ENCODE results near the gene ESRRA. TPM values are rescaled to one million over a fixed set of nuclear protein-coding genes. Genes with fewer than 3 reads are reported as not detected.
A peak's percentile ranks its signal among the peaks of the same experiment; 100 is the strongest.

ESRRA gene
- total and polyA plus RNA-seq, 4 donors = 8.3 to 28.0 (median 21.5) TPM

DNA sequence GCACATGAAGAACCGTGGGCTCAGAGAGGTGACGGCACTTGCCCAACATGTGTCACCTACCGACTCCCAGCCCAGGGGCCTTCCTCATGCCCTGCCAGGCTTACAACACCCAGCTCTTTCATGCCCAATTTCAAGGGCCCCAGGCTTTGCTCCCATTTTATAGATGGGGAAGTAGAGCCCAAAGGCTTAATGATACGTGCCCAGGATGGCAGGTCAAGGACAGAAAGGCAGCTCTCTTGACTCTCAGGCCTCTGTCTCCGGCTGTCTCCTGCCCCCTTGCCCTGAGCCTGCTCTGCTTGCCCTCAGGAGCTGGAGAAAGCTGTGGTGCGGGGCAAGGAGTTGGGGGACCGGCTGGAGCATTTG is 43.7 kb downstream of the ESRRA start:
- Histone ChIP-seq H3K4me3 (ENCODE audit: low read depth, low read length) (no peak overlapping the region), H3K9me3 (ENCODE audit: control insufficient read depth, insufficient read depth, low read length) (no peaks in the 10 kb centered on the region), H3K36me3 (ENCODE audit: control insufficient read depth, insufficient read depth, low read length) (peaks cover 16% of the 10 kb centered on the region), H3K27ac (ENCODE audit: low read depth, low read length) (no peak overlapping the region), H3K4me1 (ENCODE audit: control insufficient read depth, insufficient read depth, low read length) (peaks cover 21% of the 10 kb centered on the region), H3K27me3 (ENCODE audit: control insufficient read depth, insufficient read depth, low read length) (no peaks in the 10 kb centered on the region)
- 82% methylated on average over 7 of the region's 7 CpGs for WGBS (ENCODE audit: insufficient coverage)
- no peak for DNase-seq (ENCODE audit: low read depth in 4 of 6, low spot score in 6 of 6)

DNA sequence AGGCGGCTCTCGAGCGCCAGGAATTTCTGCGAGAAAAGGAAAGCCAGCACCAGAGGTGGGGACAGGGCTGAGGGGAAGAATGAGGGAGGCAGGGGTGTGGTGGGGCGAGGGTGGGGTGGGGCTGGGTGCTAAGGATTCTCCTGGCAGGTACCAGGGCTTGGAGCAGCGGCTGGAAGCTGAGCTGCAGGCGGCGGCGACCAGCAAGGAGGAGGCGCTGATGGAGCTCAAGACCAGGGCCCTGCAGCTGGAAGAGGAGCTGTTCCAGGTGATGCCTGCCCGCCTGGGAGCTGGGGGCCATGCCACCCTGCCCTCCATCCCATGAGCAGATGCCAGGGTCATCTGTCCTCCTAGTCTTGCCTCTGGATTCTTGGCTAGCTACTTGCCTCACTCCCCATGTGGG is 44.1 kb downstream of the ESRRA start:
- Histone ChIP-seq H3K27me3 (ENCODE audit: control insufficient read depth, insufficient read depth, low read length) (no peaks in the 10 kb centered on the region), H3K9me3 (ENCODE audit: control insufficient read depth, insufficient read depth, low read length) (no peaks in the 10 kb centered on the region), H3K4me1 (ENCODE audit: control insufficient read depth, insufficient read depth, low read length) (peaks cover 25% of the 10 kb centered on the region), H3K36me3 (ENCODE audit: control insufficient read depth, insufficient read depth, low read length) (peaks cover 12% of the 10 kb centered on the region), H3K4me3 (ENCODE audit: low read depth, low read length) (no peak overlapping the region), H3K27ac (ENCODE audit: low read depth, low read length) (no peak overlapping the region)
- WGBS (ENCODE audit: insufficient coverage) = 82% methylated on average over 11 of the region's 11 CpGs
- no peak for DNase-seq (ENCODE audit: low read depth in 4 of 6, low spot score in 6 of 6)

DNA sequence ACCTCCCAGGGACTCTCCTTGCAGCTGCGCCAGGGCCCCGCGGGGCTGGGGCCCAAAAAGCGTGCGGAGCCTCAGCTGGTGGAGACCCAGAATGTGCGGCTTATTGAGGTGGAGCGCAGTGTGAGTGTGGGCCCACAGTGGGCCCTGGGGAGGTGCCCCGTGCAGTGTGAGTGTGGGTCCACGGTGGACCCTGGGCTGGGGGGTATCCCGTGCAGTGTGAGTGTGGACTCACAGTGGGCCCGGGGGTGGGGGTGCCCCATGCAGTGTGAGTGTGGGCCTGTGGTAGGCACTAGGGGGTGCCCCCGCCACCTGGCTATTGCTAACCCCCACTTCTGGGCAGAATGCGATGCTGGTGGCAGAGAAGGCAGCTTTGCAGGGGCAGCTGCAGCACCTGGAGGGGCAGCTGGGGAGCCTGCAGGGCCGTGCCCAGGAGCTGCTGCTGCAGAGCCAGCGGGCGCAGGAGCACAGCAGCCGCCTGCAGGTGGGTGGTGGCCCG is 45.9 kb downstream of the ESRRA start:
- Histone ChIP-seq H3K27ac (ENCODE audit: low read depth, low read length) (no peak overlapping the region), H3K36me3 (ENCODE audit: control insufficient read depth, insufficient read depth, low read length) (peaks cover 10% of the 10 kb centered on the region), H3K4me1 (ENCODE audit: control insufficient read depth, insufficient read depth, low read length) (peaks cover 38% of the 10 kb centered on the region), H3K4me3 (ENCODE audit: low read depth, low read length) (no peak overlapping the region), H3K9me3 (ENCODE audit: control insufficient read depth, insufficient read depth, low read length) (no peaks in the 10 kb centered on the region), H3K27me3 (ENCODE audit: control insufficient read depth, insufficient read depth, low read length) (no peaks in the 10 kb centered on the region)
- WGBS (ENCODE audit: insufficient coverage) = 92% methylated on average over 18 of the region's 18 CpGs
- DNase-seq (ENCODE audit: low read depth in 4 of 6, low spot score in 6 of 6) = no peak

DNA sequence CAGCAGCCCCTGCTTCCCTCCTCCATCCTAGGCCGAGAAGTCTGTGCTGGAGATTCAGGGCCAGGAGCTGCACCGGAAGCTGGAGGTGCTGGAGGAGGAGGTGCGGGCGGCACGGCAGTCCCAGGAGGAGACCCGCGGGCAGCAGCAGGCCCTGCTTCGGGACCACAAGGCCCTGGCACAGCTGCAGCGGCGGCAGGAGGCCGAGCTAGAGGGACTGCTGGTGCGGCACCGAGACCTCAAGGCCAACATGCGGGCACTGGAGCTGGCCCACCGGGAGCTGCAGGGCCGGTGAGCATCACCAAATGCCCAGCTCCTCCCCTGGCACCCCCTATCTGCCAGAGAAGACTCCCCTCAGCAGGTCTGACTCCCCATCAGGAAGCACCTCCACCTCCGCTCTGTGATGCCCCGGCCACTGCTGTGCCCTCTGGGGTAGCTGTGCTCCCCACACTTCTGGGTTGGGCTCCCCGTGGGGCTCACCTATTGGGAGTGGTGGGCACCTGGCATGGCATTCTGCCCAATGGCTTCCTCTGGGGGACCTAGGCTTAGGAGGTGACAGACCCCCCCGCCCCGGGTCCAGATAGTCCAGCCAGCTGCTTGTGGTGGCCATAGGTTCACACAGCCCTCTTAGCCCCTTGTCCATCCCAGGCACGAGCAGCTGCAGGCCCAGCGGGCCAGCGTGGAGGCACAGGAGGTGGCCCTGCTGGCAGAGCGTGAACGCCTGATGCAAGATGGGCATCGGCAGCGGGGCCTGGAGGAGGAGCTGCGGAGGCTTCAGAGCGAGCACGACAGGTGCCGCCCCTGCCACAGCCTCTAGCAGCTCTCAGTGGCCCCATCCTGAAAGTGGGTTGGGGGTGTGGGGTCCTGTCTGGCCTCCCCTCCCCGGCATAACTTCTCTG is 47.0 kb downstream of the ESRRA start:
- Histone ChIP-seq H3K9me3 (ENCODE audit: control insufficient read depth, insufficient read depth, low read length) (no peaks in the 10 kb centered on the region), H3K36me3 (ENCODE audit: control insufficient read depth, insufficient read depth, low read length) (peaks cover 10% of the 10 kb centered on the region), H3K4me3 (ENCODE audit: low read depth, low read length) (no peak overlapping the region), H3K27me3 (ENCODE audit: control insufficient read depth, insufficient read depth, low read length) (no peaks in the 10 kb centered on the region), H3K27ac (ENCODE audit: low read depth, low read length) (no peak overlapping the region), H3K4me1 (ENCODE audit: control insufficient read depth, insufficient read depth, low read length) (peaks cover 38% of the 10 kb centered on the region)
- WGBS (ENCODE audit: insufficient coverage) = 86% methylated on average over 32 of the region's 33 CpGs
- no peak for DNase-seq (ENCODE audit: low read depth in 4 of 6, low spot score in 6 of 6)

DNA sequence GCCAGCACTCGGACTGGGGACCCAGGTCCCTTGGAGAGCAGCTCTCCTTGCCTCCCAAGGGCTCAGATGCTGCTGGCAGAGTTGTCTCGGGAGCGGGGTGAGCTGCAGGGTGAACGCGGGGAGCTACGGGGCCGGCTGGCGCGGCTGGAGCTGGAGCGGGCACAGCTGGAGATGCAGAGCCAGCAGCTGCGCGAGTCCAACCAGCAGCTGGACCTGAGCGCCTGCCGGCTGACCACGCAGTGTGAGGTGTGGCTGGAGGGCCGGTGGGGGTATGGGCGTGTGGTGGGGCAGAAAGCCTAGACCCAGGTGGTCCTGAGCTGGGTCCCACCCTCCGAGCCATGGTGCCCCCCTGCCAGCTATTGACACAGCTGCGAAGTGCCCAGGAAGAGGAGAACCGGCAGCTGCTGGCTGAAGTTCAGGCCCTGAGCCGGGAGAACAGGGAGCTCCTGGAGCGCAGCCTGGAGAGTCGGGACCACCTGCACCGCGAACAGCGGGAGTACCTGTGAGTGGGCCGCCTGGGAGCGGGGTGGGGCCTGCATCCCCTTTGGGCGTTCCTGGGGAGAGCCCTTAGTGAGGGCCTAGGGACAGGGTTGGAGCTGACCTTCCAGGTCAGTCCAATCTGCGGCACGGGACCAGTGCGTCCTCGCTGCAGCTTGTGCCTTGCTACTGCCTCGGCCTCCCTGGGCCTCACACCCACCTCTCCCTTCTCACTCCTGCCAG is 47.8 kb downstream of the ESRRA start:
- no peaks in the 10 kb centered on the region for H3K9me3 ChIP-seq (ENCODE audit: control insufficient read depth, insufficient read depth, low read length)
- peaks cover 41% of the 10 kb centered on the region for H3K4me1 ChIP-seq (ENCODE audit: control insufficient read depth, insufficient read depth, low read length)
- no peaks in the 10 kb centered on the region for H3K27me3 ChIP-seq (ENCODE audit: control insufficient read depth, insufficient read depth, low read length)
- no peak for DNase-seq (ENCODE audit: low read depth in 4 of 6, low spot score in 6 of 6)
- 79% methylated on average over 34 of the region's 34 CpGs for WGBS (ENCODE audit: insufficient coverage)
- no peak overlapping the region for H3K4me3 ChIP-seq (ENCODE audit: low read depth, low read length)
- H3K36me3 ChIP-seq (ENCODE audit: control insufficient read depth, insufficient read depth, low read length) = peaks cover 10% of the 10 kb centered on the region
- H3K27ac ChIP-seq (ENCODE audit: low read depth, low read length) = no peak overlapping the region

DNA sequence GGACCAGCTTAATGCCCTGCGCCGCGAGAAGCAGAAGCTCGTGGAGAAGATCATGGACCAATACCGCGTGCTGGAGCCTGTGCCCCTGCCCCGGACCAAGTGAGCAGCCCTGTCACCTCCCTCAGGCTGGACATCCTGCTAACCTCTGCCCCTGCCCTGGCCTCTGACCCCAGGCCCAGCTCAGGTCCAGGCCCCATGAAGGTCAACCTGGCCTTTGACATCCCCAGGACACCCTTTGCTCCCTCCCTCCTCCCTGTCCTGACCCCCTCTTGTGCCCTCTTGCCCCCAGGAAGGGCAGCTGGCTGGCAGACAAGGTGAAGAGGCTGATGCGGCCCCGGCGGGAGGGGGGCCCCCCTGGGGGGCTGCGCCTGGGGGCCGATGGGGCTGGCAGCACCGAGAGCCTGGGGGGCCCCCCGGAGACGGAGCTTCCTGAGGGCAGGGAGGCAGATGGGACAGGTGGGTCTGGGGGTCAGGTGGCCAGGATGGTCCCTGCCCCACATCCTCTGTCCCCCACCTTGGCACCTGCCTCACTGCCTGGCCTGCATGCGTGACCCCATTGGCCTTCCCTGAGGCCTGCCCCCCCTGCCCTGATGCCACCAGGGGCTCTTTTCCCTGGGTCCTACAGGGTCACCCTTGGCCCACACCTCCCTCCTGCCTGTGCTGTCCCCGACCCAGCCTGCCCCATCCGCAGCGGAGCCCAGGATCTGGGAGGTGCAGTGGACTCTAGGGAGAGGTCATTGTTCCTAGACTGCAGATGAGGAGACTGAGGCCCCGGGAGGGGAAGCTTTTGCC is 48.6 kb downstream of the ESRRA start:
- Histone ChIP-seq H3K36me3 (ENCODE audit: control insufficient read depth, insufficient read depth, low read length) (peaks cover 10% of the 10 kb centered on the region), H3K4me1 (ENCODE audit: control insufficient read depth, insufficient read depth, low read length) (peaks cover 44% of the 10 kb centered on the region), H3K9me3 (ENCODE audit: control insufficient read depth, insufficient read depth, low read length) (no peaks in the 10 kb centered on the region), H3K27me3 (ENCODE audit: control insufficient read depth, insufficient read depth, low read length) (no peaks in the 10 kb centered on the region), H3K4me3 (ENCODE audit: low read depth, low read length) (no peak overlapping the region), H3K27ac (ENCODE audit: low read depth, low read length) (no peak overlapping the region)
- 79% methylated on average over 18 of the region's 20 CpGs for WGBS (ENCODE audit: insufficient coverage)
- DNase-seq (ENCODE audit: low read depth in 4 of 6, low spot score in 6 of 6) = no peak

DNA sequence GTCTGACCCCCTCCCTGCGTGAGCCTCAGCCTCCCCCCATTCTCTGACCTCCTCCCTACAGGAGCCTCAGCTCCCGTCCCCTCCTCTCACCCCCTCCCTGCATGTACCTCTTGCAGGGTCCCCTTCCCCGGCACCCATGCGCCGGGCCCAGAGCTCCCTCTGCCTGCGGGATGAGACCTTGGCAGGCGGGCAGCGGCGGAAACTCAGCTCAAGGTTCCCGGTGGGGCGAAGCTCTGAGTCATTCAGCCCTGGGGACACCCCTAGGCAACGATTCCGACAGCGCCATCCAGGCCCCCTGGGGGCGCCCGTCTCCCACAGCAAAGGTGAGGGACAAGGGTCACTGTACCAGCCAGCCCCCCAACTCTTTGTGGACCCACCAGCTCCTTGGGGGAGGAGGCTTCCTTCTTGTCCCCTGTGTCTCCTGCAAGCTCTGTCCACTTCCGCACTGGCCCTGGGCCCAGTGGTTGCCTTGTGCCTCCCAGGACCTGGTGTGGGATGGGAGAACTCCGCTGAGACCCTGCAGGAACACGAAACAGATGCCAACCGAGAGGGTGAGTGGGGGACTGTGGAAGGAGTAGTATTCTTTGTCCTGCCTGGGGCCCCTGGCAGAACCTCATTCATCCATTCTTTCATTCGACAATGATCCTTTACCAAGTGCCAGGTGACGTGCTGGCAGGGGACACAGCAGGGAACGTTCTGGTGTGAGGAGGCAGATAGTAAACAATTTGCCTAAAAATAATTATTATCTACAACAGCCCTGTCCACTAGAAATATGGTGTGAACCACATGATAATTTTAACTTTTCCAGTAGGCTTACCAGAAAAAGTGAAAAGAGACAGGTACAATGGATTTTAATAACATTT is 50.0 kb downstream of the ESRRA start:
- Histone ChIP-seq H3K4me3 (ENCODE audit: low read depth, low read length) (no peak overlapping the region), H3K27me3 (ENCODE audit: control insufficient read depth, insufficient read depth, low read length) (no peaks in the 10 kb centered on the region), H3K9me3 (ENCODE audit: control insufficient read depth, insufficient read depth, low read length) (no peaks in the 10 kb centered on the region), H3K4me1 (ENCODE audit: control insufficient read depth, insufficient read depth, low read length) (peaks cover 57% of the 10 kb centered on the region), H3K27ac (ENCODE audit: low read depth, low read length) (no peak overlapping the region), H3K36me3 (ENCODE audit: control insufficient read depth, insufficient read depth, low read length) (peaks cover 14% of the 10 kb centered on the region)
- peak in 2 of 6 donors; percentile 45 to 76 for DNase-seq (ENCODE audit: low read depth in 4 of 6, low spot score in 6 of 6)
- WGBS (ENCODE audit: insufficient coverage) = 7% methylated on average over 17 of the region's 23 CpGs

DNA sequence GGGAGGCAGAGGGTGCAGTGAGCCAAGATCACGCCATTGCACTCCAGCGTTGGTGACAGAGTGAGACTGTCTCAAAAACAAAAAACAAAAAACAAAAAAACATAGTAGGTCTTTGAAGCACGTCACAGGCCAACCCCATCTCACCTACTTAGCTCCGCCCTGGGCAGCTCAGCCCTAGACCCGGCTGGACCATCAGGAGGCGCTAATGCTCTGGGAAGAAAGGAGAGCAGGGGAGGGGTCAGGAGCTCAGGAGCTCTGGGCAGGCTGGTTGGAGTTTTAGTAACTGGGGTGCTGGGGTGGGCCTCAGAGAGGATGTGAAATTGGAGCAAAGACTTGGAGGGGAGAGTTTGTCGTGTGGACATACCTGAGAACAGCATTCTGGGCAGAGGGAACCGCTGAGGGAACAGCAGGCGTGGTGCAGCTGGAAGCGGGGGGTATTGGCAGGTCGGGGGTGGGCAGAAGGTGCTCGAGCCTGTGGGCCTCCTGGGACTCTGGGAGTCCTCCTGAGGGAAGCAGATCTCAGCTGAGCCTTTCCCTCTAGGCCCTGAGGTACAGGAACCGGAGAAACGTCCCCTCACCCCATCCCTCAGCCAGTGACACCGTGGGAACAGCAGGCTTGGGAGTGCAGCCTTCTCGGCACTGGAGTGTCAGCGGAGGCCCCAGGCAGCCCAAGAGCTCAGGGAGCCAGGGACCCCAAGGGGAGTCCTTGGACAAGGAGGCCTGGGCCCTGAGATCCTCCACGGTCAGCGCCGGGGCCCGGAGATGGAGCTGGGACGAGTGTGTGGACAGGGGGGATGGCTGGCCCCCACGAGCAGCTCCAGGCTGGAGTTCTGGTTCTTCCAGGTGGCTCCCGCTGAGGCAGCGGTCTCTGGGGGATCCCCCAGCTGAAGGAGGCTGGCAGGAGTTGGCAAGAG is 51.4 kb downstream of the ESRRA start:
- no peaks in the 10 kb centered on the region for H3K9me3 ChIP-seq (ENCODE audit: control insufficient read depth, insufficient read depth, low read length)
- peaks cover 62% of the 10 kb centered on the region for H3K4me1 ChIP-seq (ENCODE audit: control insufficient read depth, insufficient read depth, low read length)
- H3K4me3 ChIP-seq (ENCODE audit: low read depth, low read length) = no peak overlapping the region
- DNase-seq (ENCODE audit: low read depth in 4 of 6, low spot score in 6 of 6) = peak in 1 of 6 donors; percentile 59
- 75% methylated on average over 18 of the region's 25 CpGs for WGBS (ENCODE audit: insufficient coverage)
- no peaks in the 10 kb centered on the region for H3K27me3 ChIP-seq (ENCODE audit: control insufficient read depth, insufficient read depth, low read length)
- H3K27ac ChIP-seq (ENCODE audit: low read depth, low read length) = no peak overlapping the region
- H3K36me3 ChIP-seq (ENCODE audit: control insufficient read depth, insufficient read depth, low read length) = peaks cover 23% of the 10 kb centered on the region

All from spinal cord (tissue), 10 donors.